ENCODE measurements around the gene CPE.

CPE gene

DNA sequence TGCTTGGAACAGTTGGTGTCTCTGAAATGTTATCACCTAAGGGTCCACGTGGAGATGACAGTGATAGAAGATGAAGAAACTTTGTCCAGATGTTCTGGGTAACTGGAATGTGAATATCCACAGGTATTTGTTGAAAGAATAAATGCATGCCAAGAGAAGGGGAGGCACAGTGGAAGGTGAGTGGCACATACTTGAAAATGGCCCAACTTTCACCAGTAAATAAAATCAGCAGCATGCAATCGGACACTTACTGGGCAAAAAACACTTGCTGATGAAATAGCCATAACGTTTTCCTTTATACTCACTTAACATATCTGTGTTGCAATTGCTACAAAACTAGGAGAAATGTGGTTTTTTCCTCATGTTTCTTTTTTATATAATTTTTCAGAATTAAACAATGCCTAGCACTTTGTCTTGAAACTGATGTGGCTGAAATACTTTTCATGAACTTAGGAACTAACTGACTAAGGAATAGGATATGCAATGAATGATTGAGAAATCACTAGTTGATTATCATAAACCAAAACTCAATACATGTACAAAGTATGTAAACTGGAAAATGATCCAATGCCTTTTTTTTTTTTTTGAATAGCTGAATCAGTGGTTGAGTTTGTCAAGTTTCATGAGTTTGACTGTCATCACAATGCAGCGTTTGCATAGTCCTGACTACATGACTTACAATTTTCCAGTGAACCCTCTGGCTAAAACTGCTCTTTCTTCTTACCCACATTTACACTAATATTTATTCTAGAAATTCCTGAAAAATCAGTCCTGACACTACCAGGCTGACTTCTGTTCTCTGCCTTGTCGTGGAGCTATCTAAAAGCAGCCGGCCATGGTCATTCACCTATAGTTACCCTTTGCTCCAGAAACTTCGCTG is 127.4 kb downstream of the CPE start:
- H3K27ac ChIP-seq (ENCODE audit: low read length), result no peak overlapping the region

DNA sequence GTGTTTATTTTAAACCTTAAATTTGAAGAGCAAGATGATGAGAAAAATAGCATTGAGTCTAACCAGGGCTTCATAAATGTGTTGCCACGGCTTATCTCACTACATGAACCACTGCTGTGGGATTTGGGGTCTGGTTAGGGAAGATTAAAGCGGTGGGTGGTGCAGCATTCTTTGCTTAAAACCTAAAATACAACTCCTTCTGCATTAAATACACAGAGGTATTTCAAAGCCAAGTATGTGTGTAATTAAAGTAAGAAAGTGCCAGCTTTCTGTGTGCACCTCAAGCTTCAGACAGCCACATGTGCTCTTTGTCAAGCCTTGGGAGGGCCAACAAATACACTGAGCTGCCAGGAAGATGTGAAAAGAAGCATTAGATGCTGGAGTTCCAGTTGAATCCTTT is 128.0 kb downstream of the CPE start:
- H3K4me1 ChIP-seq (ENCODE audit: control insufficient read depth, insufficient read depth, low read length), result no peaks in the 10 kb centered on the region
- WGBS (ENCODE audit: insufficient coverage, insufficient read length), result no CpG with 5 or more reads among the region's 2 CpGs
- H3K27ac ChIP-seq (ENCODE audit: low read length), result no peak overlapping the region
- no peaks in the 10 kb centered on the region for H3K9me3 ChIP-seq (ENCODE audit: control insufficient read depth, insufficient read depth, low read length)
- no peak for DNase-seq (ENCODE audit: low read depth, low spot score)
- H3K36me3 ChIP-seq (ENCODE audit: control insufficient read depth, insufficient read depth, low read length), result no peaks in the 10 kb centered on the region
- no peak overlapping the region for H3K4me3 ChIP-seq (ENCODE audit: low read length)
- H3K27me3 ChIP-seq (ENCODE audit: control insufficient read depth, insufficient read depth, low read length), result no peaks in the 10 kb centered on the region

More for the DNA sequence above, 127.4 kb downstream of the CPE start:
- no peak for DNase-seq (ENCODE audit: low read depth, low spot score)
- WGBS (ENCODE audit: insufficient coverage, insufficient read length), result no CpG with 5 or more reads among the region's 7 CpGs
- Histone ChIP-seq H3K4me3 (ENCODE audit: low read length) (no peak overlapping the region), H3K27me3 (ENCODE audit: control insufficient read depth, insufficient read depth, low read length) (no peaks in the 10 kb centered on the region), H3K4me1 (ENCODE audit: control insufficient read depth, insufficient read depth, low read length) (no peaks in the 10 kb centered on the region), H3K9me3 (ENCODE audit: control insufficient read depth, insufficient read depth, low read length) (no peaks in the 10 kb centered on the region), H3K36me3 (ENCODE audit: control insufficient read depth, insufficient read depth, low read length) (no peaks in the 10 kb centered on the region)

DNA sequence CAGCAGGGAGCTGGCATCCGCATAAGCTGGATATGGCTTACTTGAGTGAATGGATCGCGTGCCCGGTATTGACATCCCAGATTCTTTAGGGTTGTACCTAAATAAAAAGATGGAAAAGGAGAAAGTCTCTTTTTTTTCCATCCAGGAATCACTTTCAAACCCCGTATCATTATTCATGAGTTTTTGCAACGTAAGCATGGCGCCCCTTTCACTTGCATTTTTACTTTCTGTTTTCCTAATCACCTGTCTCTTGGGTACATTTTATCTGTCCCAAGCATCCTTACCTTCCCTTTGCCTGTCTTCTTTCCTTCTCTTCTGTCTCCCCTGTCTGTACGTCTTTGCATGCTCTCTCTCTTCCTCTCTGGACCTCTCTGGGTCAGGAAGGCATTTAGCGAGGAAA is 128.6 kb downstream of the CPE start:
- Histone ChIP-seq H3K36me3 (ENCODE audit: control insufficient read depth, insufficient read depth, low read length) (no peaks in the 10 kb centered on the region), H3K4me1 (ENCODE audit: control insufficient read depth, insufficient read depth, low read length) (no peaks in the 10 kb centered on the region), H3K9me3 (ENCODE audit: control insufficient read depth, insufficient read depth, low read length) (no peaks in the 10 kb centered on the region), H3K27me3 (ENCODE audit: control insufficient read depth, insufficient read depth, low read length) (no peaks in the 10 kb centered on the region), H3K27ac (ENCODE audit: low read length) (no peak overlapping the region), H3K4me3 (ENCODE audit: low read length) (no peak overlapping the region)
- no CpG with 5 or more reads among the region's 9 CpGs for WGBS (ENCODE audit: insufficient coverage, insufficient read length)
- DNase-seq (ENCODE audit: low read depth, low spot score), result no peak

DNA sequence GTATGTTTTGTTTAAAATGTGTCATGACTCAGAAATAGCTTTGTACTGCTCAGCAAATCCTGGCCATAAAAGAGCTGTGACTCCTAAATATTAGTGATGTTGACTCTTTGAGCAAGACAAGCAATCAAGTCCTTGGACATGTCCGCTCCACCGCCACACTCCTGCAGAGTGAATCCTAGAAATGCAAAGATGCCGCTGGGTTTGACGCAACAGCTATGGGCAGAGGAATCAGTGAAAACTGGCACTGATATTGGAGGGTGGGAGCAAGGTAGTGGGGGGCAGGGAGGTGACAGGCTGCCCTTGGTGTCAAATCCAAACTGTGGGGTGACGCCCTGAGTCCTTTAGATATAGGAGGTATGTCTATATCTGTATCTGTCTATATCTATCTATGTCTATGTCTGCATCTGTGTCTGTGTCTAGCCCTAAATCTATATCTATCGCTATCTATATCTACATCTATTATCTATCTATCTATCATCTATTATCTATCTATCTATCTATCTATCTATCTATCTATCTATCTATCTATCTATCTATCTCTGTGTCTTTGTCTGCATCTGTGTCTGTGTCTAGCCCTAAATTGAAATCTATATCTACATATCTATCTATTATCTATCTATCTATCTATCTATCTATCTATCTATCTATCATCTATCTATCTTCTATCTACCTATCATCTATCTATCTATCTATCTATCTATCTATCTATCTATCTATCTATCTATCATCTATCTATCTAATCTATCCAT is 129.7 kb downstream of the CPE start:
- Histone ChIP-seq H3K4me3 (ENCODE audit: low read length) (no peak overlapping the region), H3K27ac (ENCODE audit: low read length) (no peak overlapping the region), H3K4me1 (ENCODE audit: control insufficient read depth, insufficient read depth, low read length) (no peaks in the 10 kb centered on the region), H3K9me3 (ENCODE audit: control insufficient read depth, insufficient read depth, low read length) (no peaks in the 10 kb centered on the region), H3K36me3 (ENCODE audit: control insufficient read depth, insufficient read depth, low read length) (no peaks in the 10 kb centered on the region), H3K27me3 (ENCODE audit: control insufficient read depth, insufficient read depth, low read length) (no peaks in the 10 kb centered on the region)
- DNase-seq (ENCODE audit: low read depth, low spot score), result no peak
- 100% methylated on average over 1 of the region's 6 CpGs for WGBS (ENCODE audit: insufficient coverage, insufficient read length)

DNA sequence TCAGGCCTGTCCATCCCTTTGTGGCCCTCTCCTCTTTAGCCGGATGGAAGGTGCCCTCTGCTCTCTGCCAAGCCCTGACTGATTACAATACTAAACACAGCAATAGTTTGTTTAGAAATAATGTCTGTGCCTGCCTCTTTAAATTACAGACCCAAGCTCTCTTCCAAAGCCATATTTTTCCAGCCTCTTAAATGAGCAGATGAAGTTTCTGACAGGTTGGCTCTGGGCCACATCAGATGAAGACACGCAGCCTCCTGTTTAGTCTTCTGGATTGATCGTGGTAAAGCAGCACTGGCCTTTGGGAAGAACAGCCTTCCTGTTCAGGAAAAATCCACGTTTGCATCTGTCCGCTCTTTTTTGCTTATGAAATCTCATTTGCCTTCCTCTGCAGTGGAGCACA is 133.6 kb downstream of the CPE start:
- no peak for DNase-seq (ENCODE audit: low read depth, low spot score)
- Histone ChIP-seq H3K4me3 (ENCODE audit: low read length) (no peak overlapping the region), H3K4me1 (ENCODE audit: control insufficient read depth, insufficient read depth, low read length) (no peaks in the 10 kb centered on the region), H3K27ac (ENCODE audit: low read length) (no peak overlapping the region), H3K9me3 (ENCODE audit: control insufficient read depth, insufficient read depth, low read length) (no peaks in the 10 kb centered on the region), H3K36me3 (ENCODE audit: control insufficient read depth, insufficient read depth, low read length) (no peaks in the 10 kb centered on the region), H3K27me3 (ENCODE audit: control insufficient read depth, insufficient read depth, low read length) (no peaks in the 10 kb centered on the region)
- no CpG with 5 or more reads among the region's 5 CpGs for WGBS (ENCODE audit: insufficient coverage, insufficient read length)

DNA sequence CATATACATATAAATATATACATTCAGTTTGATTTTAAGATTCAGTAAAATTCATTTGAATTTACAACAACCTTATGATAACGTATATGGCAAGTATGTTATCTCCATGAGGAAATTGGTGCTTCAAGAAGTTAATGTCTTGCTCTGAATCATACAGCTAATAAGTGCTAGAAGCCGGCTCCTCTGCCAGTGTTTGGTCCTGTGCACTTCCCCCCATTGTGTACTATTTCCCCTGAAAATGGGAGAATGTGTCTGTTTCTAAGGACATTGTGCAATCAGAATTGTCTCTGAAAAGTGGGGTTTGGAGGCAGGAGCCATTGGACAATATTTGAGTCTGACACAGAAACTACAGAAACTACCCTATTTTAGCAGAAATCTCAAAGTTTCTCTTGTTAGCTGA is 135.9 kb downstream of the CPE start:
- Histone ChIP-seq H3K9me3 (ENCODE audit: control insufficient read depth, insufficient read depth, low read length) (no peaks in the 10 kb centered on the region), H3K4me3 (ENCODE audit: low read length) (no peak overlapping the region), H3K36me3 (ENCODE audit: control insufficient read depth, insufficient read depth, low read length) (no peaks in the 10 kb centered on the region), H3K27me3 (ENCODE audit: control insufficient read depth, insufficient read depth, low read length) (no peaks in the 10 kb centered on the region), H3K27ac (ENCODE audit: low read length) (no peak overlapping the region), H3K4me1 (ENCODE audit: control insufficient read depth, insufficient read depth, low read length) (no peaks in the 10 kb centered on the region)
- WGBS (ENCODE audit: insufficient coverage, insufficient read length), result no CpG with 5 or more reads among the region's 2 CpGs
- DNase-seq (ENCODE audit: low read depth, low spot score), result no peak

DNA sequence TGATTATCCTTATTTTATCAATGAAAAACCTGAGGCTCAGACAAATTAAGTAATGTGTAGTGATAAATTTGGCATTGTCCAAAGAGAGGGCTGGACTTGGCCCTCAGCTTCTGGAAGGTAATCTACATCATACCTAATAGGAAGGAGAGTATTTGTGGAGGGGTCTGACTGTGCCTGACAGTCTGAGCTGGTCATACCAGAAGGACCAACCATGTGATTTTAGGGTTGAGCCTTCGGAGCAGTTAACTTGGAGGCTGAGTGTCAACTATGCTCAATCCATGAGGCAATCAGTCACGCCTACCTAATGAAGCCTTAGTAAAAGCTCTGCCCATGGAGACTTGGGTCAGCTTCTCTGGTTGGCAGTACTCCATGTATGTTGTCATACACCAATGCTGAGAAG is 136.4 kb downstream of the CPE start:
- DNase-seq (ENCODE audit: low read depth, low spot score), result no peak
- no CpG with 5 or more reads among the region's 2 CpGs for WGBS (ENCODE audit: insufficient coverage, insufficient read length)
- H3K9me3 ChIP-seq (ENCODE audit: control insufficient read depth, insufficient read depth, low read length), result no peaks in the 10 kb centered on the region

DNA sequence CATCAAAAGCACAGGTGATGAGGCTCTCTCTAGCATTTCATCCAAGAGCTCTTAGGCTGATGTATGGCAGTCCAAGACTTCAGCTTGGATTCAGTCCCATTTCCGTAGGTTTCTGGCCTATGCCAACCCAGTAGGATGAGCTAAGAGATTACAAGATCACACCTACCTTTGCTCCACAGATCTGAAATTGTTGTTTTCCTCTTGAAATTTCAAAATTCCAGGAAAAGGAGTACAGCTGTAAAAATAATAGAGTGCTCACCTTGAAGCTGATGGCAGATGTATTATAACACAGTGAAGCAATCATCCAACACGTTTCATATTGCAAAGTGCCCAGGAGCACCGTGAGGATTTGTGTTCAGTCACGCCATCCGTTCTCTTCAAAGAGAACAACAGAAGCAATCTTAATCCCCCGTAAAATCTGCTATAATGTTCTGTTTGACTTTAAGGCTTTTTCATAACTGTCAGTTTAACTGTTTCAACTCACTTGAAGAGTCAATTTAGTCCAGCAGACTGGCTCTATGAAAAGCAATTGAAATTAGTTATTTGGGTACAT is 137.5 kb downstream of the CPE start:
- no peaks in the 10 kb centered on the region for H3K9me3 ChIP-seq (ENCODE audit: control insufficient read depth, insufficient read depth, low read length)
- no peaks in the 10 kb centered on the region for H3K27me3 ChIP-seq (ENCODE audit: control insufficient read depth, insufficient read depth, low read length)
- no CpG with 5 or more reads among the region's 6 CpGs for WGBS (ENCODE audit: insufficient coverage, insufficient read length)
- DNase-seq (ENCODE audit: low read depth, low spot score), result no peak
- H3K27ac ChIP-seq (ENCODE audit: low read length), result no peak overlapping the region
- H3K4me1 ChIP-seq (ENCODE audit: control insufficient read depth, insufficient read depth, low read length), result no peaks in the 10 kb centered on the region
- no peak overlapping the region for H3K4me3 ChIP-seq (ENCODE audit: low read length)
- H3K36me3 ChIP-seq (ENCODE audit: control insufficient read depth, insufficient read depth, low read length), result no peaks in the 10 kb centered on the region

More for the DNA sequence above, 136.4 kb downstream of the CPE start:
- Histone ChIP-seq H3K36me3 (ENCODE audit: control insufficient read depth, insufficient read depth, low read length) (no peaks in the 10 kb centered on the region), H3K27me3 (ENCODE audit: control insufficient read depth, insufficient read depth, low read length) (no peaks in the 10 kb centered on the region), H3K4me3 (ENCODE audit: low read length) (no peak overlapping the region), H3K4me1 (ENCODE audit: control insufficient read depth, insufficient read depth, low read length) (no peaks in the 10 kb centered on the region), H3K27ac (ENCODE audit: low read length) (no peak overlapping the region)

DNA sequence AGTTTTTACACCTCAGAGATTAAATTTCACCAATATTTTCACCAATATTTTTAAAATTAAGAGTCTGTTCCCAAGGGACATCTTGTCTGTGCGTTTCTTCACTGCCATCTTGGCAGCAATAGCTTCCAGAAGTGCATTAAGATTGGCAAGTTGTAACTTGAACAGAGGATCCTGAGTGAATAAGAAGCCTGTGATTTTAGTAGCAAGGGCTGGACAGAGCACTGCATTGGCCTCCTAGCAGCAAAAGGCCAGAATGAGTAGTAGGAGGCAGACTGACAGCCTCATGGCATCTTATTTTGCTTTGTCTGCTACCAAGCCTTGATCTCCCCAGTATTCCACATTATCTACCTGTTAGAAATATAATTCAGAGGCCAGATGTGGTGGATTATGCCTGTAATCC is 138.4 kb downstream of the CPE start:
- Histone ChIP-seq H3K27ac (ENCODE audit: low read length) (no peak overlapping the region), H3K9me3 (ENCODE audit: control insufficient read depth, insufficient read depth, low read length) (no peaks in the 10 kb centered on the region), H3K4me1 (ENCODE audit: control insufficient read depth, insufficient read depth, low read length) (no peaks in the 10 kb centered on the region), H3K4me3 (ENCODE audit: low read length) (no peak overlapping the region), H3K27me3 (ENCODE audit: control insufficient read depth, insufficient read depth, low read length) (no peaks in the 10 kb centered on the region), H3K36me3 (ENCODE audit: control insufficient read depth, insufficient read depth, low read length) (no peaks in the 10 kb centered on the region)
- DNase-seq (ENCODE audit: low read depth, low spot score), result no peak
- WGBS (ENCODE audit: insufficient coverage, insufficient read length), result no CpG with 5 or more reads among the region's 1 CpG

DNA sequence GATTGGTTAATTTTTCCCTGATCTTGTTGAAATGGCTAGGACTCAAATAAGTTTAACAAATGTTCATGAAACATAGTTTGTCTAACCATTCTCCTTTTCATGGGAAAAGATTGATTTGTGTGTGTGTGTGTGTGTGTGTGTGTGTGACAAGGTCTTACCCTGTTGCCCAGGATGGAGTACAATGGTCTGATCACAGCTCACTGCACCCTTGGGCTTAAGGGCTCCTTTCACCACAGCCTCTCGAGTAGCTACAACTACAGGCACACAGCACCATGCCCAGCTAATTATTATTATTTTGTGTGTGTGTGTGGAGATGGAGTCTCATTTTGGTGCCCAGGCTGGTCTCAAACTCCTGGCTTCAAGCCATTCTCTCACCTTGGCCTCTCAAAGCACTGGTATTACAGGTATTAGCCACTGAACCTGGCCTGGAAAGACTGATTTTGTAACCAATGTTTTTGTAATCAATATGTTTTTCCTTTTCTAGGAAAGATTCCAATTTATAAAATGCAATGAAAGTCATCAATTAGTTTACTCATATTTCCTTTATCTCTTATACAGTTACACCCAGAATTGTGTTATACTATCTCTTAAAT is 139.3 kb downstream of the CPE start:
- H3K27ac ChIP-seq (ENCODE audit: low read length), result no peak overlapping the region
- no peaks in the 10 kb centered on the region for H3K4me1 ChIP-seq (ENCODE audit: control insufficient read depth, insufficient read depth, low read length)
- no peaks in the 10 kb centered on the region for H3K9me3 ChIP-seq (ENCODE audit: control insufficient read depth, insufficient read depth, low read length)
- no peak overlapping the region for H3K4me3 ChIP-seq (ENCODE audit: low read length)
- DNase-seq (ENCODE audit: low read depth, low spot score), result no peak
- WGBS (ENCODE audit: insufficient coverage, insufficient read length), result no CpG with 5 or more reads among the region's 1 CpG
- H3K36me3 ChIP-seq (ENCODE audit: control insufficient read depth, insufficient read depth, low read length), result no peaks in the 10 kb centered on the region
- no peaks in the 10 kb centered on the region for H3K27me3 ChIP-seq (ENCODE audit: control insufficient read depth, insufficient read depth, low read length)
